Neuron (in vitro differentiated cells): ENCODE data around the gene CRHR1.

Source experiments
- H2AFZ ChIP-seq: one replicate; pipeline ENCODE4 v1.6.1; 2013; ENCODE audit warnings: low read depth, mild to moderate bottlenecking, inconsistent platforms, low read length, moderate library complexity
- H3K27me3 ChIP-seq: one replicate; pipeline ENCODE4 v1.6.1; 2013; ENCODE audit warnings: low read length; ENCODE audit not compliant: insufficient read depth
- H3K36me3 ChIP-seq: one replicate; pipeline ENCODE4 v1.6.1; 2013; ENCODE audit warnings: low read length; ENCODE audit not compliant: insufficient read depth
- H3K4me1 ChIP-seq: one replicate; pipeline ENCODE4 v1.6.1; 2013; ENCODE audit warnings: low read length; ENCODE audit not compliant: insufficient read depth
- H3K4me3 ChIP-seq: 2 replicates; pipeline ENCODE4 v1.5.1; 2013; ENCODE audit warnings: mild to moderate bottlenecking, low read length, moderate library complexity
- H3K9me3 ChIP-seq: one replicate; pipeline ENCODE4 v1.6.1; 2013; ENCODE audit warnings: low read length

Gene CRHR1

DNA sequence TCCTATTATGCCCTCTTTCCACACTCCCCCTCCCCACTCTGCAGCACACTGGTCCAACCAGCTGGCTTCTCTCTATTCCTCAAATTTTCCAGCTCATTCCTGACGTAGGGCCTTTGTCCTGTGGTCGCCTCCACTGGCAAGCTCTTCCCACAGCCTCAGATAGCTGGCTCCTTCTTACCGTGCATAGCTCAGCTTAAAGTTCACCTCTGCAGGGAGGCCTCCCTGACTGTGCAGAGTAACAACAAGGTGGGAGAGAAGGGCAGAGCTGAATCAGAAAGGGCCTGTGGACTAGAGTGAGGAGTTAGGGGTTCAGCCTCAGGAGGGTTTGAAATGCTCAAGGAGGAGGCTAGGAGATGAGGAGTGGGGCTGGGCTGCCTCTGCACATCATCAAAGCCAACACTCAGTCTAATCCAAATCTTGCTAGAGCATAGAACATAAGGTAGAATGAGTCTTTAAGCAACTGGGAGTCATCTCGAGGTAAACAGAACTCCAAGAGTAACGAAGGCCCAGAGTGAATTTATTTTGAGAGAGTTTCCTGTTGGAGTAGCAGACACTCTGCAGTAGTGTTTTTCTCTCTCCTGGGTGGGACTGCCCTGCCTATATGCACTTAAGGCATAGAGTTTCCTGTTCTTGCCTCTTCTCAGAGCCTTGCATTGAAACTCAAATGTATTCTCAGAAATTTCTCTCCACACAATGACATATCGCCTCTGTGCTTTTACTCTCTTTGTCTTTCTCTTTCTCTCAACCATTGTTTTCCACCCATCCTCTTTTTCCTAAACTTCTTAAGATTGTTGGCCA is 79.9 kb downstream of the CRHR1 start:
- Histone ChIP-seq H3K4me3 (no peak overlapping the region), H3K27me3 (peaks cover 12% of the 10 kb centered on the region), H3K9me3 (no peaks in the 10 kb centered on the region), H3K4me1 (no peaks in the 10 kb centered on the region), H3K36me3 (no peaks in the 10 kb centered on the region), H2AFZ (no peak overlapping the region)

- Histone ChIP-seq H3K36me3 (no peaks in the 10 kb centered on the region), H3K9me3 (no peaks in the 10 kb centered on the region), H3K27me3 (peaks cover 7% of the 10 kb centered on the region), H3K4me1 (no peaks in the 10 kb centered on the region), H3K4me3 (no peak overlapping the region), H2AFZ (no peak overlapping the region)
These were observed 83.1 kb downstream of the CRHR1 start for GRCh38 chr17:45867171-45867570.

DNA sequence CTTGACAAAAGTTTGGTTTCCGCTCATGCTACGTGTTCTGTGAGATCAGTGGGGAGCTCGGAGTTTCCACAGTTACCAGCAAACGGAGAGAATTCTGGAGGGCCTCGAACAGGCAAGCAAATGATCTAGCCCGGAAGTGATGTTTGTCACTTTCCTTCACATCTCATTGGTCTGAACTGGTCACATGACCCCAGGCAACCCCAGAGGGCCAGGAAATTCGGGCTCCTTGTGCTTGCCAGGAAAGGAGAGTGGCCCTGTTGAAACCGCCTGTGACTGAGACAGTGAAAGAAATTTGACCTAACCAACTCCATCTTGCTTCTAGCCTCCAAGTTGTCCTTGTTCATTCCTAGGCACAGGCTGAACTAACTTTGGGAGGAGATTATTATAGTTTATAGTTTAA is 83.6 kb downstream of the CRHR1 start:
- Histone ChIP-seq H3K27me3 (peaks cover 7% of the 10 kb centered on the region), H3K36me3 (no peaks in the 10 kb centered on the region), H3K9me3 (no peaks in the 10 kb centered on the region), H2AFZ (no peak overlapping the region), H3K4me3 (no peak overlapping the region), H3K4me1 (no peaks in the 10 kb centered on the region)

GRCh38 chr17:45868276-45868675 is 84.2 kb downstream of the CRHR1 start:
- peaks cover 7% of the 10 kb centered on the region for H3K27me3 ChIP-seq
- no peak overlapping the region for H2AFZ ChIP-seq
- no peak overlapping the region for H3K4me3 ChIP-seq
- no peaks in the 10 kb centered on the region for H3K4me1 ChIP-seq
- H3K36me3 ChIP-seq: no peaks in the 10 kb centered on the region
- no peaks in the 10 kb centered on the region for H3K9me3 ChIP-seq

- Histone ChIP-seq H3K4me3 (no peak overlapping the region), H3K4me1 (no peaks in the 10 kb centered on the region), H3K36me3 (no peaks in the 10 kb centered on the region), H3K9me3 (no peaks in the 10 kb centered on the region), H3K27me3 (no peaks in the 10 kb centered on the region), H2AFZ (no peak overlapping the region)
These were observed 85.7 kb downstream of the CRHR1 start for GRCh38 chr17:45869676-45870341.

- no peak overlapping the region for H3K4me3 ChIP-seq
- H3K9me3 ChIP-seq: no peaks in the 10 kb centered on the region
- H3K4me1 ChIP-seq: no peaks in the 10 kb centered on the region
- H3K36me3 ChIP-seq: no peaks in the 10 kb centered on the region
- no peak overlapping the region for H2AFZ ChIP-seq
- no peaks in the 10 kb centered on the region for H3K27me3 ChIP-seq
These were observed 86.3 kb downstream of the CRHR1 start for GRCh38 chr17:45870342-45870974.

DNA sequence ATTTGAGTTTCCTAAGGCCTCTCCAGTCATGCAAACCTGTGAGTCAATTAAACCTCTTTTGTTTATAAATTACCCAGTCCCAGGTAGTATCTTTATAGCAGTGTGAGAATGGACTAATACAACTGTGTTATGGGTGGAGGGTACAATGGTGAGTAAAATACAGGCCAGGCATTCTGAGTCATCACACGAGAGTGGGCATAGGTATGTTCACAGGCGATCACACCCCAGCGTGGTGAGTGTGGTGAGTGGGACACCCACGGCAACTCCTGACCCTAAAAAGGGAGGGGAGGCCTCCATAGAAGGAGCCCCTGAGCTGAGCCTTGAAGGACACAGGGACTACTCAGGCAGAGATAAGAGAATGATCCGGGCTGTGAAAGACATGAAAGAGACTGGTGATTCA is 87.6 kb downstream of the CRHR1 start:
- no peaks in the 10 kb centered on the region for H3K27me3 ChIP-seq

GRCh38 chr17:45873728-45874127 is 89.6 kb downstream of the CRHR1 start:
- Histone ChIP-seq H3K4me3 (no peak overlapping the region), H3K4me1 (no peaks in the 10 kb centered on the region), H2AFZ (no peak overlapping the region), H3K9me3 (no peaks in the 10 kb centered on the region), H3K36me3 (no peaks in the 10 kb centered on the region), H3K27me3 (no peaks in the 10 kb centered on the region)

More for the DNA sequence above, 87.6 kb downstream of the CRHR1 start:
- Histone ChIP-seq H3K4me1 (no peaks in the 10 kb centered on the region), H2AFZ (no peak overlapping the region), H3K9me3 (no peaks in the 10 kb centered on the region), H3K36me3 (no peaks in the 10 kb centered on the region), H3K4me3 (no peak overlapping the region)

- Histone ChIP-seq H3K4me3 (no peak overlapping the region), H2AFZ (no peak overlapping the region)
These were observed 90.0 kb downstream of the CRHR1 start for GRCh38 chr17:45874151-45874550.

DNA sequence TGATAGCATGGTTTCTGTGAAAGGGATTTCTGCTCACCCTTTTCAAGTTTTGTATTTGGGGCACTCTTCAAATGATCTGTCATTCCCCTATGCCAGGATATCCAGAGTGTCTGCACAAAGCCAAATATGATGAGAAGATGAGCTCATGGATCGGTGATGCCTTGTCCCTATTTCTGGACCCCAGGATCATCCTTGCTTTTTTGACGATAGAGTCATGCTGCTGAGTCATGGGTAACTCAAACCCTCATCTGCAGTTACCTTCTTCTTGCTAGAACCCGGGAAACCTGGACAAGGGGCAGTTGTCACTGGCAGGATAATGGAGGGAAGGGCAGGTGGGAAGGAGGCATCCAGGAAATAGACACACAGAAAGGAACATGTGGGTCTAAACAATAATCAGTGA is 92.4 kb downstream of the CRHR1 start:
- Histone ChIP-seq H3K9me3 (no peaks in the 10 kb centered on the region), H2AFZ (no peak overlapping the region), H3K27me3 (no peaks in the 10 kb centered on the region), H3K4me1 (no peaks in the 10 kb centered on the region), H3K4me3 (no peak overlapping the region), H3K36me3 (no peaks in the 10 kb centered on the region)

More at GRCh38 chr17:45874151-45874550, 90.0 kb downstream of the CRHR1 start:
- Histone ChIP-seq H3K4me1 (no peaks in the 10 kb centered on the region), H3K36me3 (no peaks in the 10 kb centered on the region), H3K9me3 (no peaks in the 10 kb centered on the region), H3K27me3 (no peaks in the 10 kb centered on the region)

- Histone ChIP-seq H3K4me3 (no peak overlapping the region), H3K4me1 (no peaks in the 10 kb centered on the region), H2AFZ (no peak overlapping the region), H3K9me3 (no peaks in the 10 kb centered on the region), H3K27me3 (no peaks in the 10 kb centered on the region), H3K36me3 (no peaks in the 10 kb centered on the region)
These were observed 93.3 kb downstream of the CRHR1 start for GRCh38 chr17:45877467-45877866.

DNA sequence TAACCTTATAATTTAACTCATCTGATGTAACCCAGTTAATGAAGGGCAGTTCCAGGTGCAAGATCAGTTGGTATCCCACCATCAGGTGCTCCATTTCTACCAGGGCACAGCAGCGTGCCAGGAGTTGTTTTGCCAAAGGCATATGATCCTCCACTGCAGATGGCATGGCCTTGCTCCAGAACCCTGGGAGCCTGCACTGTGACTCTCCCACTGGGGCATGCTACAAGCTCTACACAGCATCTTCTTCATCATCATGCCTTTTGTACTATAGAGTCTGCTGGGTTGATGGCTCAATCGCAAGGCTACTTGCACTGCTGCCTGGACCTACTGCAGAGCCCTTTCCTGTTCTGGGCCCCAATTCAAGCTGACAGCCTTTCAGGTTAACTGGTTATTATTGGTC is 98.9 kb downstream of the CRHR1 start:
- Histone ChIP-seq H3K36me3 (no peaks in the 10 kb centered on the region), H3K27me3 (no peaks in the 10 kb centered on the region), H2AFZ (no peak overlapping the region), H3K4me3 (no peak overlapping the region), H3K4me1 (no peaks in the 10 kb centered on the region), H3K9me3 (no peaks in the 10 kb centered on the region)
